Measurements from ENCODE around the gene CBX8. TPM values are rescaled to one million over a fixed set of nuclear protein-coding genes. Genes with fewer than 3 reads are reported as not detected.
A peak's percentile ranks its signal among the peaks of the same experiment; 100 is the strongest.

The CBX8 gene
- total RNA-seq, 1 experiment from 2014 or later = 7.0 TPM

- DNase-seq (ENCODE audit: low spot score) = peak; percentile 91
Measured at GRCh38 chr17:79792984-79793923, 3.6 kb downstream of the CBX8 start.

DNA sequence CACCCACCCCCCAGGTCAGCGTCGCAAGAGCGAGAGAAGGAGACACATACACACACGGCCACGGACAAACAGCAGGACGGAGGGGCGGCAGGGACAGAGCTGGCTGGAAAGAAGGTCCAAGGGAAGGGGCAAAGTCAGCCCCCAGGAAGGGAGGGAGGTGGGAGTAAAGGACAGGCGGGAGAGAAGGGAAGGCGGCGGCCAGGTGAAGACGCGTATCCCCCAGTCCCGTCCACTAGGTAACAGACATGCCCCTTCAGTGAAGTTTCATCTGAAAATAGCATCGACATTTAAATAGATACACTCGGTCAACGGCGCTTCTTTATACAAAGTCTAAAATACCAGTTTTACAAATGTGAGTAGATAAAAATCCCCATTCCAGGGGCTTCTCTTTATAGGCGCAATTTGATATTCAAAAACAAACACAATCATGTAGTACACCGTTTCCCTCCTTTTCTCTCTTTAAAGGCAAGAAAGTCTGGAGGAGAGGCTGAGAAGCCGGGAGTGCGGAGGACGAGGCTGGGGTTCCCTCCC lies 4.5 kb downstream of the CBX8 start:
- DNase-seq (ENCODE audit: low spot score) = no peak

DNA sequence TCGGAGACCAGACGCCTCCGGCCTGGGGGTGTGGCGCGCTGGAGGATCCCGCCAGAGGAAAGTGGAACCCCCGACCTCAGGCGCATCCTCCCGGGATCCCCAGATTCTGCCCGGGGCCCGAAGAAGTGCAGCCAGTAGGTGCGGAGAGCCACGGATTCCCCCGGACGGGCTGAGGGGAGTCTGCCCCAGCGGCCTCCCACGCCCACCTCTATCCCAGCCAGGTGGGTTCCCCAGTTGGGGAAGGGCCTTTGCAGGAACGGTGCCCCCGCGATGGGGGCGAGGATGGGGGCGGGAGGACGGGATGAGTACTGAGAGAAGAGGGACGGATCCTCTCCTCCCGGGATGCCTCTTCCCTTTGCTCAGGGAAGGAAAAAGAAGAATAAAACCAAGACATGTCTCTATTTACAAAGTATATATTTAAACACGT lies 5.1 kb downstream of the CBX8 start:
- DNase-seq (ENCODE audit: low spot score) = no peak

- DNase-seq (ENCODE audit: low spot score) = no peak
Measured at GRCh38 chr17:79790805-79791734, 5.8 kb downstream of the CBX8 start.

DNA sequence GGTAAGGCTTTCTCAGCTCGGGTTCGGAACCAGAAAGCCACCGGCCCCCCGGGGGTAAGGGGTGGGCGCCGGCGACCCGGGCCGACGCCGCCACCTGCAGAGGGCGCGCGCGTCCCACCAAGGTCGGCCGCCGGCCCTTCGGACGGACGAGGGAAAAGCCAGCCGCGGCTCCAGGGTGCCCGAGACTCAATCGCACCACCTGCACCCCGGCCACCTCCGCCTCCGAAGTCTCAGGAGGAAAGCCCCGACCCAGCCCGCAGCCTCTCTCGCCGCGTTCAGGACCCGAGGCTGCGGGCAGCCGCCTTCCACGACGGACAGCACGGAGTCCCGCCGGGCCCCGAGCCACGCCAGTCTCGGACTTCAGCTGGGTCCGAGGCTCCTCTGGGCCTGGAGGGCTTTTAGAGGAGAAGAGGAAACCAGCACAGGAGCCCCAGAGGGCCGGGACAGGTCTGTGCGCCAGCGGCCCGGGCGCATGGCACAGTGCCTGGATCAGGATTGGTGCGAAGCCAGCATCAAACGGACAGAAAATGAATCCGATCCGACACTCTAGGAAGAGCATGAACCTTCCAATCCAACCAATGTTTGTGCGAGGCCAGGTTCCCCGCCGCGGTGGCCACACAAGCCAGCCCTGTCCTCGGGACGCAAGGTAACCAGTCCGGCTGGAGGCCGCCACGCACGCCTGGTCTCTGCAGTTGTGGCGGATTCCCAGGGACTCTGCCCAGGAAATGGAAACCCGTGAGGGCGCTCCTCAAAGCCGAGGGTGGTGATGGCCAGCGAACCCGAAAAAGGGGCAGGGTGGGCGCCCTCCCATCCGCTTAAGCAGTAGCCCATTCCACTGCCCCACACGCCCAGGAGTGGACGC lies 6.7 kb downstream of the CBX8 start:
- no peak for DNase-seq (ENCODE audit: low spot score)

DNA sequence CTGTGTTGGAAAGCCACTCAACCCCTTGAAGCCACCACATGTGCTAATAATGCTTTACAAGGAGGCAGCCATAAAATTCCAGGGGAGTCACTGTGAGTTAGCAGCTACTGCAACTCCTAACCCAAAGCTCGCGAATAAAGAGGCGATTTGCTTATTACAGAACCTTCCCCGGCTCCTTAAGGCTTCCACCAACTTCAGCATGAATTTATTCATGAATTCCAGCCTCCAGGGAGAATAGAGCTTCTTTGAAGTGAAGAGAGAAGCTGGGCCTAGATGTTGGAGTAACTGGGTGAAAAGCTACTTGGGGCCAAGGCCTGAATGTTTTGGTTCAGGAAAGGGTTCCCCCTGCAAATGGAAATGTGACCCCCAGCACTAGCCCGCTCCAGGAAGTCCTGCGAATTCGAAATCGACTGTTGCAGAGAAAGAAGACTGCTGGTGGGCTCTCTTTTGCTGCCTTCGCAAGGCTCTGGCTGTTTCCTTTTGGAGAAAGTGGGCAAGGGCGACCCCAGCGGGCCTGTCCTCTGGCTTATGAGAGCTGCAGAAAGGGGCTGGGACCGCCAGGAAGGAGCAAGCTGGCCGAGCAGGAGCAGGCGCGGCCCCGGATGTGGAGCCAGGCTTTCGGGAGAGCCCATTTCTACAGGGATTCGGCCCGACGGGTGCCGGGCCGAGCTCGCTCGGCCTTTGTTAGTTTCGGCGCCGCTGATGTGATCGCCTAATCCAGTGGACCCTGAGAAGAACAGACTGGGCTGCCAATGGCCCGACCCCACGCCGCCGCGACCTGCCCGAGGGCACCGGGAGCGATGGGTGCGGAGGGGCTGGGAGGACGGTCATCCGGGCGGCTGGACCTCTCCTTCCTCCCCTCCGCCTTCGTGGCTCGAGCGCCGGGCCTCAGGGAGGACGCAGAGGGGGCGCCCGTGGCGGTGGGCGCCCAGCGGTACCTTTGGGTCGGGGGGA lies 7.6 kb downstream of the CBX8 start:
- no peak for DNase-seq (ENCODE audit: low spot score)

DNA sequence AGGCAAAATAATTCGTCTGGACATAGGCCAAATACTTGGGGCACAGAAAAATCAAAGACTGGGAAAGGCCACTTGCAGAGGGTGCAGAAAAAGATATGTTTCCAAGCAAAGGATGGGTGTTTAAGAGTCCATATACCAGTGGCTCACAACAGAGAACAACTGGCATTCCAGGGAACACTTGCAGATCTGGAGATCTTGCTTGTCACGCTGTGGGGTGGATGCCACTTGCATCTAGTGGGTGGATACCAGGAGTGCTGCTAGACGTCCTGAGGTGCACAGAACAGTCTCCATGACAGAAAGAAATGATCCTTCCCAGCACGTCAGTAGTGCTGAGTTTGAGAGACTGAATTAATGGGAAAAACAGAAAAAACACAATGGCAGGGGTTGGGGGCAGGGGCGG lies 8.4 kb downstream of the CBX8 start:
- DNase-seq (ENCODE audit: low spot score) = no peak

GRCh38 chr17:79786930-79787643 lies 9.8 kb downstream of the CBX8 start:
- DNase-seq (ENCODE audit: low spot score) = no peak

DNA sequence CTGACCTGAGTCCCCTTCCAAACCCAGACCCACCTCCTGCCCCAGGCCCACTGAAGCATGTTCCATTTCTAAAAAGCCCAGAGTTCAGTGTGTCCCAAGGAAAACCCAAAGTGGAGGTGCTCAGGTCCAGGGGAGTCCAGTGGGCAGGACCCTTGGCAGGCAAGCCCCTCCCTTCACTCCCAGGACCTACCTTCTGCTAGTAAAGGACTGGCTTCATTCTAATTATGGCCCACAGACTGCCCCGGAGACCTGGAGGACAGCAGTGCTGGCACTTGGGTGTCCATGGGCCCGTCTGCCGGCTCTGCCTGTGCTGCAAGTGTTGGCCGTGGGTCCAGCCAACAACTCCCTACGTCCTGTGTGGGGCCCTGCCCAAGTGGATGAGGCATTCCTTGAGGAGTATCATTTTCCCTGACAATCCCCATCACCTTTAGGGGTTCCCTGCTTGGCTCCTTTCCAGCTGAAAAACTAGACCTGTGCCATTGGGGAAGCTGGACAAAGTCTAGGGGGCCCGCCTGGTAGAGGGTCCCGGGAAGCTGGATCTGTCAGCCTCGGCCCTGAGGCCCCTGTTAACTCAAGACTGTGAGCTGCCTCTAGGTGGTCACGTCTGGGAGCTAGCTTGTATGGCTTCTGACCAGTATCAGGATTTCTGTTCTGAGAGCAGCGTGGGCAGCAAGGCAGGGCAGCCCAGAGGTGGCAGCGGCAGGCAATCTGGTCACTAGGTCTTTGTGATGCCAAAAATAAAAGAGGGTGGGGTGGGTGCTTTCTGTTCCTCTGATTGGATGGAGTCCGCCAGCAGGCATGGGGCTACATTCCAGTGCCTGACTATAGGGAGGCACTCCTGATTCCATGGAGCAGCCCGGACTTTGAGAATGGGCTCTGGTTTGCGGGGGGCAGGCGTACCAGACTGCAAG lies 10.7 kb downstream of the CBX8 start:
- no peak for DNase-seq (ENCODE audit: low spot score)

- DNase-seq (ENCODE audit: low spot score) = no peak
Measured at GRCh38 chr17:79785017-79785899, 11.6 kb downstream of the CBX8 start.

- DNase-seq (ENCODE audit: low spot score) = no peak
Measured at GRCh38 chr17:79784353-79785016, 12.4 kb downstream of the CBX8 start.

GRCh38 chr17:79783891-79784290 lies 13.0 kb downstream of the CBX8 start:
- DNase-seq (ENCODE audit: low spot score) = no peak

DNA sequence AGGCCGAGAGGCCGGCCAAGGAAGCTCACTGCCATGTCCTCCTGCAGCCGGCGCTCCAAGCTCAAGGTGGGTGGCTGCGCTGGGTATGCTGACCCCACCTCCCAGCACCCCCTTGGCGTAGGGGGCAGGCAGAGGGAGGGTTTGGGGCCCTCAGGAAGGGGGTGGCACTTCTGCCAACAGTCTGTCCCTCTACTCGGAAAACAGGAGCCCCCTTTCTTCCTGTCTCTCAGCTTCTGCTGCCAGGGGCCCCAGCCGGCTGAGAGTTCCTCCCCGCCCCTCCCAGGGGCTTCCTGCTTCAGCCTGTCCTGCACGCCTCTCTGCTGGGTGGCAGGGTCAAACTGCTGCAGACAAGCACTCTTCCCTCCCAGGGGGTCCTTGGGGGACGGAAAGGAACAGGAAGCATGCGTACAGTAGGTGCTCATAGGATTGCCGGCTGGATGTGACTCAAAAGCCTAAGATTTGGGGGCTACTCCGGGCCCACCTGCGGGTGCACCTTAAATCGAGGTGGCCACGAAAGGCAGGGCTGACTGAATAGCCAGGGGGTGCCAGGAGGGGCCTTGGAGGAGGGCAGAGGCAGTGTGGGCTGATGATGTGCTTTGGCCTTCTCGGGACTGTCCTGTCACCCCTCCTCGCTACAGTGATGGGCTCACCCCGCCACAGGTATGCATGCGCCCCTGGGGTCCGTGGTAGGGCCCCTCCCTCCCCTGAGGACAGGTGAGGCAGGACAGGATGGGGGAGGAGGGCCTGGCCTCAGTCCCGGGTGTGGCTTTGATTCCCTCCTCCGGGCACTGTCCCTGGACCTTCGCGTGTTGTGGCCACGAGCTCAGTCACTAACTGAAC lies 14.9 kb downstream of the CBX8 start:
- no peak for DNase-seq (ENCODE audit: low spot score)

- DNase-seq (ENCODE audit: low spot score) = no peak
Measured at GRCh38 chr17:79781012-79781650, 15.7 kb downstream of the CBX8 start.

GRCh38 chr17:79779661-79780365 lies 17.1 kb downstream of the CBX8 start:
- no peak for DNase-seq (ENCODE audit: low spot score)

Data from H4 (cell line).